Measurements from ENCODE around the gene FNDC3B.

FNDC3B gene

GRCh38 chr3:172404237-172404962 is 365.0 kb downstream of the FNDC3B start:
- in situ Hi-C loops (cut with HindIII; ENCODE audit: low sequenced_read_pairs) = loop anchor here (5.0 to 10.0 kb wide), 2 partner anchors 52 to 790 kb away; no protein-coding TSS in a partner anchor

GRCh38 chr3:172405914-172406313 is 366.5 kb downstream of the FNDC3B start:
- in situ Hi-C loops (cut with HindIII; ENCODE audit: low sequenced_read_pairs) = loop anchor here (5.0 to 10.0 kb wide), 2 partner anchors 34 to 791 kb away; no protein-coding TSS in a partner anchor

GRCh38 chr3:172407872-172408271 is 368.5 kb downstream of the FNDC3B start:
- in situ Hi-C loops (cut with HindIII; ENCODE audit: low sequenced_read_pairs) = loop anchor here (5.0 to 10.0 kb wide), 2 partner anchors 36 to 793 kb away; no protein-coding TSS in a partner anchor

- in situ Hi-C loops (cut with HindIII; ENCODE audit: low sequenced_read_pairs) = no loop called here
Observed at GRCh38 chr3:172410702-172411477, 371.5 kb downstream of the FNDC3B start.

GRCh38 chr3:172411478-172411947 is 372.1 kb downstream of the FNDC3B start:
- in situ Hi-C loops (cut with HindIII; ENCODE audit: low sequenced_read_pairs) = no loop called here

GRCh38 chr3:172415323-172415722 is 375.9 kb downstream of the FNDC3B start:
- in situ Hi-C loops (cut with HindIII; ENCODE audit: low sequenced_read_pairs) = loop anchor here (5.0 kb wide), 1 partner anchor 57 kb away; no protein-coding TSS in a partner anchor

- in situ Hi-C loops (cut with HindIII; ENCODE audit: low sequenced_read_pairs) = no loop called here
Observed at GRCh38 chr3:172437713-172438112, 398.3 kb downstream of the FNDC3B start.

- in situ Hi-C loops (cut with HindIII; ENCODE audit: low sequenced_read_pairs) = no loop called here
Observed at GRCh38 chr3:172438186-172438585, 398.8 kb downstream of the FNDC3B start.

- in situ Hi-C loops (cut with HindIII; ENCODE audit: low sequenced_read_pairs) = no loop called here
Observed at GRCh38 chr3:172441581-172441980, 402.2 kb downstream of the FNDC3B start.

GRCh38 chr3:172442606-172443005 is 403.2 kb downstream of the FNDC3B start:
- in situ Hi-C loops (cut with HindIII; ENCODE audit: low sequenced_read_pairs) = no loop called here

GRCh38 chr3:172444821-172445220 is 405.4 kb downstream of the FNDC3B start:
- in situ Hi-C loops (cut with HindIII; ENCODE audit: low sequenced_read_pairs) = no loop called here

GRCh38 chr3:172446198-172446597 is 406.8 kb downstream of the FNDC3B start:
- in situ Hi-C loops (cut with HindIII; ENCODE audit: low sequenced_read_pairs) = no loop called here

GRCh38 chr3:172447611-172448579 is 408.5 kb downstream of the FNDC3B start, which contains the start of gene GHSR:
TSS of gene GHSR (minus strand) at chr3:172448456. CDS start at chr3:172448413, 43 bp downstream.
- in situ Hi-C loops (cut with HindIII; ENCODE audit: low sequenced_read_pairs) = no loop called here

- in situ Hi-C loops (cut with HindIII; ENCODE audit: low sequenced_read_pairs) = no loop called here
Observed at GRCh38 chr3:172448661-172449465, 409.5 kb downstream of the FNDC3B start.

GRCh38 chr3:172449466-172450149 is 410.2 kb downstream of the FNDC3B start:
- in situ Hi-C loops (cut with HindIII; ENCODE audit: low sequenced_read_pairs) = no loop called here

Measured in endothelial cell of hepatic sinusoid (primary cell).